SH-SY5Y (cell line): ENCODE data around the gene GCK.

Experiments used
- GATA2 ChIP-seq: IDR thresholded peaks from 2 replicates; pipeline ENCODE4 v1.6.1; 2011; ENCODE audit warnings: mild to moderate bottlenecking, low read depth, low read length
- GATA3 ChIP-seq: IDR thresholded peaks from 2 replicates; pipeline ENCODE4 v1.6.1; 2011; ENCODE audit warnings: low read depth, mild to moderate bottlenecking, low read length, moderate library complexity

GCK gene

DNA sequence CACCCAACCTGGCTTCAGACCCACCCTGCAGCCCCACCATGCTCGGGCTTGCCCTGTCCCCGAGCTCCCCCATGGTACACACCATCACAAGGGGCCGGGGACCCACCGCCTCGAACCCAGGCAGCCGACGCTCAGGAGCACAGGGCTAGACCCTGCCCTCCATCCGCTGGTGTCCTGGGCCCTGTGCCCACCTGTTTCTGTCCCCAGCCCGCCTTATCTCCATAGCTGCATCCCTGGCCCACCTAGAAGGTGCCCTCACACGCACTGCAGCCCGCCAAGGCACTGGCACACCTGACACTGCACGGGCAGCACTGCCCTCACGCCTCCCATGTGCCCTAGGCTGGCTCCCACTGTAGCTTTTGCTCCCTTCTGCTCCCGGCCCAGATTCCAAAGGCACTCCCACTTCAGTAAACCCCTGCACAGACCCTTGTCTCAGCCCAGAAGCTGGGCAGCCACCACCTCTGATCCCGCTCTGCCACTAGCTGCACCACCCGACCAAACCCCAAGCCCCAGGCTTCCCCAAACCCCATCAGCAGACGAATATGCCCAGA, 28.7 kb upstream of the GCK start:
- TF ChIP-seq GATA2 (no peak), GATA3 (no peak)

DNA sequence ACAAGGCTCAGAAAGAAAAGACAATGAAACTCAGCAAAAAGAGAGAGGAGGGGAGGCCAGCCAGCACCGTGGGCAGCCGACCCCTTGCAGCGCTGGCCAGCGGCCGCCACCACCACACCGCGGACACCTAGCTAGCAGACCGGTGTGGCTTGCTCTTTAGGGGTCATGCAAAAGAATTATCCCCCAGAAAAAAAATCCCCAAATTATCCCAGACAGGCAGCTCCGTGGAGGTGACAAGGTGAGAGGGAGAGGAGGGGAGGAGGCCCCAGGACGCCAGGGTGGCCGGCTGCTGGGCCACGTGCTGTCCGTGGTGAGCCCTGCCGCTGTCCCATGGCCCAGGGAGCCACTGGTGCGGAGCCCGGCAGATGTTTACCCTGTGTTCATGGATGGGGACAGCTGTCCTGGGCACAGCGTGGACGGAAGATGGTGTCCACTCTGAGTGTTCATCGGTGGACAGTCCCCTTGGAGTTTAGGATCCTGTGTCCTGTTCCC, 28.0 kb upstream of the GCK start:
- no peak for TF ChIP-seq GATA3
- no peak for TF ChIP-seq GATA2

DNA sequence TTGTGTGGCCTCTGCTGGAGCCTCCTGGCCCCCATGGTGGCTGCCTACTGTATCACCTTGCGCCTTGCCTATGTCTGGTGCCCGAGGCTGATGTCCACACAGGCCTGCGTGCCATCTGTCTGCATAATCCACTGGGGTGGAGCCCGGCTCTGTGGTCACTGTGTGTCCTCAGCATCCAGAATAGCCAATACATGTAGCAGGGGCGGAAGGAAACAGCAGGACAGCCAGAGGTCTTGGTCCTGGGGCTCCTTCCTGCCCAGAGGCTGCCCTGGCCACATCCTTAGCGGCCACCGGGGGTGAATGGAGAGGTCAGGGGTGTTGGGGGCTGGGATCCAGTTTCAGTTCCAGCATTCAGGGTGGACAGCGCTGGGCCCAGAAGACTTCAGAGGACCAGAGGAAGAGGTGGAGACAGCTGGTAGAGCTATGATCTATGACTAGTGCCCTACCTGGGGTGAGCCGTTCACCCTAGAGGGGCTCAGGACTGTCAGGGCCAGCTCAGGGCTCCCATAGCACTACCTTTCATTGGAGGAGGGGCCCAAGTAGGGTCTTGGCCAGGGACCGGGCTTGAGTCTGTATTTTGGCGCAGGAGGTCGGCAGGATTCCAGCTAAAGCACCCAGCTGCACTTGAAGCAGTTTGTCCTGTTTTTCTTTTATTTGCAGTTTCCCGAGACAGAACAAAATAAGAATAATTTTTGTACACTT, 27.4 kb upstream of the GCK start:
- TF ChIP-seq GATA2 (no peak), GATA3 (no peak)

DNA sequence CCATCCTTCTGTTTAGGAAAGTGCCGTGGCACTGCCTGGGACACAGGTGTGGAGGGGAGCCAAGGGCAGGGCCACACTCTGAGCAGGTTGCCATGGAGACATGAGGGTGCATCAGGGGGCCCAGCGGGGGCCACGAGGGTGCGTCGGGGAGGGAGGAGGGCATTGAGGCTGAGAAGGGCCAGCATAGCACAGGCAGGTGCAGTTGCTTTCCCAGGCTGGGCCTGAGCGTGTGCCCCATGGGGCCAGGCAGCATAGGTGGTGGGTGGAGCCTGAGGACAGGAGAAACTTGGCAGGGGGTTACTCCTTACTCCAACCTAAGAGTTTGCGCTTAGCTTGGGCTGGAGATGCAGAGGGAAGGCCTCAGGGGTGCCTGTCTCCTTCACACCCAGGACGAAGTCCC, 26.8 kb upstream of the GCK start:
- TF ChIP-seq GATA2 (no peak), GATA3 (no peak)

DNA sequence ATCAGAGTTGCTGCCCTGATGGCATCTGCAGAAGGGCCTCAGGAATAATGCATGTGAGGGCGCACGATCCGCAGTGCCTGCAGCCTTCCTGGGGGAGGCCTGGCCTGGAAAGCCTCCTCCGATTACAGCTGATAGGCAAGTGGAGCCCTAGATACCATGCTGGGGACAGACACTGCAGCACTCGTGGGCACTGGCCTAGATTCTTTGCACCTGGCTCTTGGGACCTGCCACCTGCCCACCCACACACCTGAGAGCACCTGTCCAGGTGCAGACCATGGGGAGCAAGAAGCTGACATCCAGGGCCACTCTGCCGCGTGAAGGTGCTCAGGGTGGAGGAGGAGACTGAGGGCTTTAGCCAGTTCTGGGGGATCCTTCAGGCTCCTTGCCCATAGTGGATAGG, 26.3 kb upstream of the GCK start:
- TF ChIP-seq GATA2, result no peak
- no peak for TF ChIP-seq GATA3

DNA sequence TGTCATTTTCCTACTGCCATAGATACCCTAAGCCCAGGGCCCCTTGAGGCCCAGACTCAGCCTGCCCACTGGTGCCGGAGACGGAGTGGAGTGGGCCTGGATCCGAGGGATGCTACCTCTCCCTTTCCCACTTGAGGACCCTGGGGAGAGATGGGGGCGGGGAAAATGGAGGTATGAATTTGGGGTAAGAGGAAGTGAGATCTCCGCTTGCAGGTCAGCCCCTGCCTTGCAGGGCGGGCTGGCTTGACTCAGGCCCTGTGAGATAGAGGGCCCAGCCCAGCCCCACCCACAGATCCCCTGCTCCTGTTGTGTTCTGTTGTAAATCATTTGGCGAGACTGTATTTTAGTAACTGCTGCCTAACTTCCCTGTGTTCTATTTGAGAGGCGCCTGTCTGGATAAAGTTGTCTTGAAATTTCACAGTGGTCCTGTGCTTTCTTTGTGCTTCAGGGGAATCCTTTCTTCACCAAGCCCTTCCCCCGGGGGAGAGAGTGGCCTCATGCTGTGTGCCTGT, 24.7 kb upstream of the GCK start:
- TF ChIP-seq GATA3 (no peak), GATA2 (no peak)

DNA sequence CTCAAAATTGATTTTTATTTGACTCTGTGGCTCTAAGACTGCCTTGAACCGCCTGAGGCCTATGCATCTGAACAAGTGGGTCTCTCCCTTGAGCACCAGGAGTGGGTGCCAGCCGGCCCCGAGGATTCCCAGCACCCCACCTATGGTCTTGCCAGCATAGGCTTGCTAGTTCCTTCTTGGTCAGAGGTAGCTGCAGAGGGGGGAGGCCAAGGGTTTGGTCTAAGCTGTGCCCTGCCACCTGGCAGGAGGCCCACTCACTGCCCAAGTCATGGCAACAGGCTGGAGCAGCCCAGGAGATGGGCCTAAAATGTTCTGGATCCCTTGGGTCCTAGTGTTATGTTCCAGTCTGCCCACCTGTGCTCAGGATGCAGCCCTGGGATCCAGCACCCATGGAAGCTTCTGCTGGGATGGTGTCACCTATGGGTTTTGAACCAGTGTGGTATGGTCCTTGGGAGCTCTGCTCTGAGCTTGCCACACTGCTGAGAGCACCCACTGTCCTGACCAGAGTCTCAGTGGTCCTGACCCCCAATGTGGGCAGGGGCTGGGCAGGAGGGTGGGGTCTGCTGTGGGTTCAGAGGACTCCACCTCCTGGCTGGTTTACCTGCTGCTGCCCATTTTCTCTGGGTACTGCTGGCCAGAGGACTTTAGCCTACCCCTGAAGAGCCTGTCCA, 24.1 kb upstream of the GCK start:
- no peak for TF ChIP-seq GATA3
- TF ChIP-seq GATA2, result no peak

DNA sequence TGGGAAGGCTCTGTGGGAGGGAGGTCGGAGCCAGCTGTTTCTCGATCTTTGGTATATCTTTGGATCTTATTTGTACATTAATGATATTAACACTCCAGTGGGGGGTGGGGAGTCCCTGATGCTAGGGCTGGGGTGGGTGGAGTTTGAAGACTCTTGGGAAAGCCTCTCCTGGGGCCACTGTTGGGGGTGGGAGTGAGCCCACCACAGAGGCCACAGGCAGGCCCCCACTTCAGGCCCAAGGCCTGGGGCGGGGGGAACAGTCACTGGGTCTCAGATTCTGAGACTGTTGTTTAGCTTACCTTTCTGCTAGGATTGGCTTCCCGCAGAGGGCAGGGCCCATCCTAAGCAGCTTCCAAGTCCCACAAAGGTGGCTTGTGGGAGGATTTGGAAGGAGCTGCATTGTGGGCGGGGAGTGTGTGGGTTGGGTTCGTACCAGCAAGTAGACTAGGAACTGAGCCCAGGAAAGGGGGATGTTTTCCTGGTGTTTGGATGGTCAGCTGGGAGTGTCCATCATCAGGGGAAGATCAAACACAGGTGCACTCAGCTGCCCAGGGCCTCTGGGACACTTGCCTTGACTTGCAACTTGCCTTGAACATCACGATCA, 23.4 kb upstream of the GCK start:
- TF ChIP-seq GATA2 (no peak), GATA3 (no peak)

DNA sequence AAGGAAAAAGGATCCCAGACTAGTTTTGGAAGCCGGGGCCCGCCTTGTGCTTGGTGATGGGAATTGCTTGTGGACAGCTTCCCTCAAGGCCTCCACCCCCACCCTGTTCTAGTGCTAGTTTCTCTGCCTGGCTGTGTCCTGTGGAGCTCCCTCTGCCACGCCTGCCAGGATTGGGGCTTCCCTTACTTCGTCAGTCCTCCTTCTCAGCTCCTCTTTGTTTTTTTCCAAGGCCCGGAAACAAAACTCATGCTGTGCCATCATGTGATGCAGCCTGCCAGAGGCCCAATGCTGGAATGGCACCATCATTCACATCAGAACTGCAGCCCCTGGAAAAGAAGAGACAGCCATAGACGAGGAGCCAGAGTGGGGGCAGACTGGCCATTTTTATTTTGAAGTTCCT, 22.8 kb upstream of the GCK start:
- TF ChIP-seq GATA2 (no peak), GATA3 (no peak)

DNA sequence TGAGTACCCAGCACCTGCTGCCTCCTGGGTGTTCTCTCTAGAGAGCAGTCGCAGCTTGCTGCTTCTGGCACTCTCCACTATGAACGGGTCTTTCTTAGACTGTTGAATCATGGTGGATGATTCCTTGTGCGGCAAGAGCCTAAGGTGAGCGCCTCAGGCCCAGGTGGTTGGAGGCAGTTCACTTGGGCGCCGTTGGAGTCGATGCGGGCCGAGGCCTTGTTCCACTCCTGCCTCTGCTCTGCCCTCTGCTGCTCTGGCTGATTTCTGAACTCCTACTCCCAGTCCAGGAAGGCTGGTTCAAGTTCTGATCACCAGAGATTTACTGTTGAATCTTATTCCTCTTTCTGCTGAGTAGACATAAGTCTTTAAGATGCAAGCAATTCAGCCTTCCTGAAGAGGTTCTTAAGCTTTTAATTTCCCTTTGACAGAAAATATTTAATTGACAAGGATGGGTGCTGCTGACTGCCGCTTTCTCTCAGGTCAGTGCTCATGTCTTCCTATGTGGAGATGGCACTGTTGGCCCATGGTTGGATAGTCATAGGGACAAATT, 22.0 kb upstream of the GCK start:
- no peak for TF ChIP-seq GATA3
- TF ChIP-seq GATA2, result no peak

DNA sequence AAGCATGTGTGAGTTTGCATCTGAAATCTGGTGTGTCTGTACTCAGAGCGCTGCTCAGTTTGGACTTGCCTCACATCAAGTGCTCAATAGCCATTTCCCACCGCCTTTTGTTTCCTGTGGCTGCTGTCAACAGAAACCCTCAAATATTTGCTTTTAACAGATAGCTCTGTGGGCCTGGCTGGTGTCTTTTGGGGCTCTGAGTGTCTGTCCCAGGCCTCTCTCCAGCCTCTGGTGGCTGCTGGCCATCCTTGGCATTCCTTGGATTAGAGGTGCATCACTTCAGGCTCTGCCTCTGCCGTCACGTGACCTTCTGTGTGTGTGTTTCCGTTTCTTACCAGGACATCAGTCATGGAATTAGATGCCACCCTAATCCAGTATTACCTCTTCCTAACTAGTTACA, 20.9 kb upstream of the GCK start:
- TF ChIP-seq GATA3 (no peak), GATA2 (no peak)

DNA sequence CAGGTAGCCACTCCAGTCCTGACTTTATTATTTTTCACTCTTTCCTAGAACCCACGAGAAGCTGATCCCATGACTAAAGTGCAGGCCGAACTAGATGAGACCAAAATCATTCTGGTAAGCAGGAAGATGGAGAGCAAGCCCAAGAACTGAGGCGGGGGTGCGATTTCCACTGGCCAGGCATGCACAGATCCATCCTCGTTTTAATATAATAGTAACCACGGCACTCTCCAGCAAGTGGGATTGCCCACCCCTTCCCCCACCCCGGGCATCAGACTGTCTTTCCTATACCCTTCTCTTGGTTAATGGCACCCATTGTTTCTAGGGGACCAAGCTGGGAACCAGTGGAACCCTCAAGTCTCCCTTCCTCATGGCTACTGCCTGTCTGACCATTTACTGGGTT, 18.8 kb upstream of the GCK start:
- no peak for TF ChIP-seq GATA3
- no peak for TF ChIP-seq GATA2

DNA sequence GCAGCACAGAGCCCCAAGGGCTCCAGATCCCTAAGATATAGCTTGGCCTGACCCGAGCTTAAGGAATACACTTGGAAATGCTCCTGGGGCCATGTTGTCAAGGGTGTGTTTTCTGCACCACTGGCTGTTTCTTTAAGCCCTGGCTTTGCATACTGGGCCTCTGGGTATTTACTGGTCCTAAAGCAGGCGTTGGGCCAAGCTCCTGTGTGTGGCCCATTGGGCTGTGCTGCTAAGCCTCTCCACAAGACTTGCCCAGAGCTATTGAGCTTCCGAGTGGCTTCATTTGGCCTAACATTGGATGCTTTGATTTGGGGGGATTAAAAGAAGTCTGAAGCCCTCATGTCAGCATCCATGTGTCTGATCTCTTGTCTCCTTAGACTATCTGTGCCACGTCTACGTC, 16.8 kb upstream of the GCK start:
- TF ChIP-seq GATA3 (no peak), GATA2 (no peak)

DNA sequence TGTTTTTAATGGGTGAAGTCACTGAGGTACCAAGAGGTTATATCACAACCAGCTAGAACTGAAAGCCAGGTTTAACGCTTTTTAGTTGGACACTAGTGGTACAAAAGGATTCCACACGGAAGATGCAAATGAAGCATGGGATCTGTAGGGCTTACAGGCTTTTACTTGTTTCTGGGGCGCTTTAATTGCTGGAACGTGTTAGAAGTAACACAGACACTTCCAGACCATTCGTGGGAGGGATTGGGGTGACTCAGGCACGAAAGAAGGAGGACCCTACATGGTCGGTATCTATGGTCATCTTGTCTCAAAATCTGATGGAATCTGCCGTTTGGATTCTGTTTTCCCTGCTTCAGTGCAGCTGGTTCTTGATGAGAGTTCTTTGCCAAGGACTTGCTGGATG, 12.6 kb upstream of the GCK start:
- TF ChIP-seq GATA3 (no peak), GATA2 (no peak)

DNA sequence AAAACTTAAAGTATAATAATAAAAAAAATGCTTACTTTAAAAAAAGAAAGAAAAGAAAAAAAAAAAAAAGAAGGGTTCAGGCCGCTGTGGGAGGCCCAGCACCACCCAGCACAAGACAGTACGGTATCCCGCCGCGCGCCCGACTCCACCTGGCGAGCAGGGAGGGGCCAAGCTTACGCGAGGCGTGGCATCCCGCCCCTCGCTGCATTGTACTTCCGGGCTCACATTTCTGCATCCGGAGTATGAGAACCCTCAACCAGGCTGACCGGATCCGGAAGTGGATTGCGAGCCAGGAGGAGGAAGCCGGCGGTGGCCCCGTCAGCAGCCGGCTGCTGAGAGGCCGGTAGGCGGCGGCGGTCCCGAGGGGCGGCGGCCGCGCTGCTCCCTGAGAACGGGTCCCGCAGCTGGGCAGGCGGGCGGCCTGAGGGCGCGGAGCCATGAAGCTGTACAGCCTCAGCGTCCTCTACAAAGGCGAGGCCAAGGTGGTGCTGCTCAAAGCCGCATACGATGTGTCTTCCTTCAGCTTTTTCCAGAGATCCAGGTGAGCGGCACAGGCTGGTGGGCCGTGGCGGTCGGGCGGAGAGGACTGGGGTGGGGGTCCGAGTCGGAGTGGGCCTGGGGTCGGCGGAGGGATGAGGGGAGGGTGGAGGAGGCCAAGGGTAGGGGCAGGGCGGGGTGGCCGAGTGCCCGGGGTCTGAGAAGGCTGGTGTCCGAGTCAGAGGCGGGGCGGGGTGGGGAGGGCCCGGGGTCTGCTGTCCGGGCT, 11.6 kb upstream of the GCK start, which contains the start of gene YKT6:
TSS of gene YKT6 (plus strand) at position 280 of the 763 bp plus-strand sequence. CDS start at position 438, 158 bp downstream.
- no peak for TF ChIP-seq GATA2
- no peak for TF ChIP-seq GATA3

DNA sequence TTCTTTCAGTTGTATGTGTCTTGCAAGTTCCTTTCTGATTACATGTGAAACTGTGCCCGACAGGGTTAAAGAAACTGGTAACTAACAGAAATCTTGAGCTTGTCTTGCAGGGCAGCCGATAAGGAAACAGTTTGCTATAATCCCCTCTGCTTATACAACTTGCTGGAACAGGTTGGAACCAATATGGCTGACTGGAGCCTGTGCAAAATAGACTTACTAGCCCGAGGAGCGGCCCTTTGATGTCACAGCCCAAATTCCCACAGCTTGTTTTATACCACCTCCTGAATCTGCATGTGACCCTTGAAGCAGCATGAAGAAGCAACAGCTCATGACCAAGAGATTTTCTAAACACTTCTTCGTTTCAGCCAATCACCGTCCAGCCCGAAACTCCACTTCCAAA, 8.2 kb upstream of the GCK start:
- TF ChIP-seq GATA3 (no peak), GATA2 (no peak)
